Glutamatergic neuron (in vitro differentiated cells): ENCODE measurements around the gene KIF26B. TPM values are rescaled to one million over a fixed set of nuclear protein-coding genes. Genes with fewer than 3 reads are reported as not detected.

Experiments
- DNase-seq: peaks from one replicate; pipeline ENCODE4 v3.0.0; 2022
- H3K27ac Mint-ChIP-seq: one replicate; pipeline ENCODE4 v1.8.0; 2020; ENCODE audit warnings: mild to moderate bottlenecking, mixed read lengths, inconsistent platforms; ENCODE audit not compliant: unreplicated experiment
- H3K27me3 Mint-ChIP-seq: one replicate; pipeline ENCODE4 v1.8.0; 2020; ENCODE audit warnings: mild to moderate bottlenecking, moderate library complexity, mixed read lengths, inconsistent platforms; ENCODE audit not compliant: unreplicated experiment
- H3K36me3 Mint-ChIP-seq: one replicate; pipeline ENCODE4 v1.8.0; 2020; ENCODE audit warnings: mild to moderate bottlenecking, mixed read lengths, inconsistent platforms; ENCODE audit not compliant: unreplicated experiment
- H3K4me1 Mint-ChIP-seq: one replicate; pipeline ENCODE4 v1.8.0; 2020; ENCODE audit warnings: mild to moderate bottlenecking, low read depth, mixed read lengths, inconsistent platforms; ENCODE audit not compliant: unreplicated experiment
- H3K4me3 Mint-ChIP-seq: one replicate; pipeline ENCODE4 v1.8.0; 2020; ENCODE audit warnings: mild to moderate bottlenecking, mixed read lengths, inconsistent platforms; ENCODE audit not compliant: unreplicated experiment
- H3K9me3 Mint-ChIP-seq: one replicate; pipeline ENCODE4 v1.8.0; 2020; ENCODE audit warnings: mild to moderate bottlenecking, moderate library complexity, mixed read lengths, inconsistent platforms; ENCODE audit not compliant: unreplicated experiment
- total RNA-seq: library from RNA; stranded (reverse); fragmentation: NEBNext Ultra II Directional; extraction: Animal tissue kit (Norgen Biotek cat#: 25700); gene quantifications from one replicate; pipeline ENCODE4 v1.2.1, GENCODE V29; 2021; ENCODE audit not compliant: unreplicated experiment
- TF ChIP-seq, protein P1 (sequence below): fragments of 200-600 bp; sonication (generic); IDR thresholded peaks from one replicate; pipeline ENCODE4 v1.5.0; 2021; ENCODE audit not compliant: partially characterized antibody, unreplicated experiment

The KIF26B gene
- total RNA-seq, 1 donor from 2014 or later = 2.4 TPM

DNA sequence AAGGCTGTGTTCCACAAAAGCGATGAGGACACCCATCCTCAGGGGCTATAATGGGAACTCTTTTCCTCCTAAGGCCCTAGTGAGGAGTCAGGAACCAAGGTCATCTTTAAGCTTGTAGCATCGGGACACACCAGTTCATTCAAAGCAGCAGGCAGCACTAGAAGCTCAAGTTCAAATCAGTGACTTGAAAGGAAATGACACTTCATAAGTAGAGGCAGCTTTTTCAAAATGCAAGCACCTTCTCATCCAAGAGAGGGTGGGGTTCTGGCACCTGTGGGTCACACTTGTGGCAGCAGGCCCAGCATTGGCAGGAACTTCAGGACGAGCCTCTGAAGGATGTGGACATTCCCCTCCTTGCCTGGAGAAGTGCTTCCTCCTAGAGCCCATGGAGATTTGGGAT lies 496.3 kb downstream of the KIF26B start:
- H3K4me1 Mint-ChIP-seq = no peaks in the 10 kb centered on the region

DNA sequence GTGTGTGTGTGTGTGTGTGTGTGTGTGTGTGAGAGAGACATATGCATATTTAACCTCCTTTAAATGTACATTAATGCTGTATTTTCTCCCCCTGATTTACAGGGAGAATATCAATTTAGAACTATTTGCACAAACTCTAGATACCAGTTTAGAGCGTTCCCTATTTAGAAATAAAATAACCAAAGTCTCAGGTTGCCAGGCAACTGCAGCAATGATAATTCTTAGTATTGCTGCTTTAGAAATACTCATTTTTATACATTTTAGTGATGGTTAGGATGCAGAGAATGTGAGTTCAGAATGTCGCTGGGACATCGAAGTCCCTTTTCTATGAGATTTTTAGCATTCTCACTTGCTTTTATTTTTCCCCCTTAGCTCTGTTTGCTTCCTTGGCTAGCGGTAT lies 497.3 kb downstream of the KIF26B start:
- H3K36me3 Mint-ChIP-seq = peaks cover 18% of the 10 kb centered on the region
- H3K27ac Mint-ChIP-seq = no peak overlapping the region
- no peak overlapping the region for H3K4me3 Mint-ChIP-seq
- TF ChIP-seq, protein P1, sequence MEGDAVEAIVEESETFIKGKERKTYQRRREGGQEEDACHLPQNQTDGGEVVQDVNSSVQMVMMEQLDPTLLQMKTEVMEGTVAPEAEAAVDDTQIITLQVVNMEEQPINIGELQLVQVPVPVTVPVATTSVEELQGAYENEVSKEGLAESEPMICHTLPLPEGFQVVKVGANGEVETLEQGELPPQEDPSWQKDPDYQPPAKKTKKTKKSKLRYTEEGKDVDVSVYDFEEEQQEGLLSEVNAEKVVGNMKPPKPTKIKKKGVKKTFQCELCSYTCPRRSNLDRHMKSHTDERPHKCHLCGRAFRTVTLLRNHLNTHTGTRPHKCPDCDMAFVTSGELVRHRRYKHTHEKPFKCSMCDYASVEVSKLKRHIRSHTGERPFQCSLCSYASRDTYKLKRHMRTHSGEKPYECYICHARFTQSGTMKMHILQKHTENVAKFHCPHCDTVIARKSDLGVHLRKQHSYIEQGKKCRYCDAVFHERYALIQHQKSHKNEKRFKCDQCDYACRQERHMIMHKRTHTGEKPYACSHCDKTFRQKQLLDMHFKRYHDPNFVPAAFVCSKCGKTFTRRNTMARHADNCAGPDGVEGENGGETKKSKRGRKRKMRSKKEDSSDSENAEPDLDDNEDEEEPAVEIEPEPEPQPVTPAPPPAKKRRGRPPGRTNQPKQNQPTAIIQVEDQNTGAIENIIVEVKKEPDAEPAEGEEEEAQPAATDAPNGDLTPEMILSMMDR = no peak
- H3K27me3 Mint-ChIP-seq = peaks cover 2% of the 10 kb centered on the region
- no peaks in the 10 kb centered on the region for H3K4me1 Mint-ChIP-seq
- DNase-seq = no peak
- H3K9me3 Mint-ChIP-seq = peaks cover 10% of the 10 kb centered on the region

More for the DNA sequence above, 496.3 kb downstream of the KIF26B start:
- no peak overlapping the region for H3K4me3 Mint-ChIP-seq
- no peak overlapping the region for H3K27ac Mint-ChIP-seq
- H3K36me3 Mint-ChIP-seq = peaks cover 18% of the 10 kb centered on the region
- peaks cover 10% of the 10 kb centered on the region for H3K9me3 Mint-ChIP-seq
- DNase-seq = no peak
- H3K27me3 Mint-ChIP-seq = peaks cover 2% of the 10 kb centered on the region
- TF ChIP-seq, protein P1 = no peak

DNA sequence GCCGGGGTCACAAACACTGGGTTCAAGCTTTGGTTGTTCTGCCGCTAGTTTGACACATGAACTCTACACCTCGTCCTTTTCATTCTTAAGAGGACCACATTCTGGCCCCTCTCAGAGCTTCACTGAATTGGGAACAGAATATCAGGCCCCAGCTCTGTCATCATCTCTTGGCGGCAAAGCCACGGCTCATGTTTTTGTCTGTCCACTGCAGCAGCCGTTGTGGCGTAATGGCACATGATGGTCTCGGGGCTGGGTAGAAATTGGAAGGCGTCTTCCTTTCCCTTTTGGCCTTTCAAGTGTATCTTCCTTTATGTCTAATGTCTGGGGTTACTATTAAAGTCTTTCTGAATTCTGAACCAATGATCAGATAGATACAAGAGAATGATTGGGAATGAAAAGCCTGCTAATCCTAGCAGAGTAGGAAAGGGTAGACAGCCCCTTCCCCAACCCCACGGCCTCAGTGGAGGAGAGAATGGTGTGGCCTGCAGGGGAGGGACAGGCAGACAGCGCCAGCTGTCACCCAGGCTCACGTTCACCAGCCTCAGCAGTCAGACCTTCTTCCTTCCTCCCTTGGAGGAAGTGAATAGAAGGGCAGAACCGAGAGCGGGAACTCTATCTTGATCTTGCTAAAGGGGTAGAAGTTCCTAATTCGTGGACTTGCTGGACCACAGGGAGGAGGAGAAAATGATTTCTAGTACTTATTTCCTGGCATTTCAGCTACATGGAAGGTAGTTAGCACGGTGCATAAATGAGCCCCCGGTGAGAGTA lies 498.1 kb downstream of the KIF26B start:
- TF ChIP-seq, protein P1 = no peak
- H3K27ac Mint-ChIP-seq = no peak overlapping the region
- peaks cover 10% of the 10 kb centered on the region for H3K9me3 Mint-ChIP-seq
- H3K36me3 Mint-ChIP-seq = peaks cover 18% of the 10 kb centered on the region
- H3K27me3 Mint-ChIP-seq = peaks cover 2% of the 10 kb centered on the region
- H3K4me1 Mint-ChIP-seq = no peaks in the 10 kb centered on the region
- DNase-seq = no peak
- H3K4me3 Mint-ChIP-seq = no peak overlapping the region

DNA sequence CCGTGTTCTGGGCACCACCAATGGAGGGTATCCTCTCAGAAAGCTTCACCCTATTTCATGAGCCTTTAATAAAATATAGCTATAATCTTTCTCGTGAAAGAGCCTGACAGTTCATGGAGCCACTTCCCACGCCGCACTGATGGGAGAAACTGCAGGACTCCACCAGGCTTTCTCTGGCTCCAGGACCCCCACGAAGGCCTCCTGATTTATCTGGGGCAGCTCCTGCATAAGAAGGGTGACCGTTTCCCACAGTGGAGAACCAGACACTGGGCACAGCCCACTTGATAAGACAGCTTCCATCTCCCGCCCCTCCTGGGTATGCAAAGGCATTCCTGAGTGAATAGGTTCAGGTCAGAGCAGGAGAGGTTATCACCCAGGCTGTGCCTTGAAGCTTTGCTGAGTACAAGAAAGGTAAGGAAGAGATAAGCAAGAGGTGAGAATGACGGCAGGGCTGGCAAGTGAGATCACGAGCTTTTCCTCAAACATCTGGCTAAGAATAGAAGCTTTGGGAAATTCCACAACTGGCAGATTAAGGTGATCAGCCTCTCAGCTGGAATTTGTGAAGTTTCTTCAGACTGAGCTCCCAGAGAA lies 499.8 kb downstream of the KIF26B start:
- H3K9me3 Mint-ChIP-seq = peaks cover 10% of the 10 kb centered on the region
- H3K27ac Mint-ChIP-seq = no peak overlapping the region
- H3K27me3 Mint-ChIP-seq = peaks cover 2% of the 10 kb centered on the region
- peaks cover 18% of the 10 kb centered on the region for H3K36me3 Mint-ChIP-seq
- H3K4me1 Mint-ChIP-seq = no peaks in the 10 kb centered on the region
- DNase-seq = no peak
- no peak overlapping the region for H3K4me3 Mint-ChIP-seq
- TF ChIP-seq, protein P1 = no peak

DNA sequence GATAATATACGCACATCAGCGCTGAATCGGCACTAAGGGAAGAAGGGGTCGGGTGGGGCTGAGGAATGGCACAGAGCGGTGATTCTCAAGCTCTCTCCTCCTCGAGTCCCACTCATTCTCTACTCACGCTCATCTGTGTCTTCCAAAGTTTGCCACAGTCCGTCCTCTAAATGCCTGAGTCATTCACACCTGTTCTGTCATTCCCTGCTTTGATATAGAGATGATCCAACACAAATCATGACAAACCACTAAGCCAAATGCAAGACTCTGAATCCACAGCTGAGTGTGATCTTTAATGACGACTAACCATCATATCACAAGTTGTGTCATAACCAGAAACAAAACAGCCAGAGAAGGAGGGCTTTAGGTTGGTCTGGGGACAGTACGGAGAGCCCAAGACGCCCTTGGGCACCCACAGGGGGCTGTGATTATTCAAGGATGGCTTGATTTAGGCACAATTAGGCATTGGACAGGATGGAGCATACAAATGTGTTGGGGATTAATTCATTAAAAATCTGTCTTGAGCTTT lies 501.5 kb downstream of the KIF26B start:
- no peak for DNase-seq
- Mint-ChIP-seq H3K4me1 (no peaks in the 10 kb centered on the region), H3K4me3 (no peak overlapping the region), H3K27me3 (no peaks in the 10 kb centered on the region), H3K9me3 (peaks cover 10% of the 10 kb centered on the region), H3K27ac (no peak overlapping the region), H3K36me3 (peaks cover 13% of the 10 kb centered on the region)
- TF ChIP-seq, protein P1 = no peak
